GM21367 (cell line): ENCODE measurements around the gene TESPA1.
A peak's percentile ranks its signal among the peaks of the same experiment; 100 is the strongest.
"Not testable (repeated sequence)": the region's sequence is repeated elsewhere in the genome, so short reads cannot be mapped to it uniquely, and the experiment has no call there.

Source experiments
- ATAC-seq: cut with Tn5 transposase; IDR thresholded peaks from one replicate; pipeline ENCODE4 v1.9.1; 2021; ENCODE audit not compliant: unreplicated experiment

The TESPA1 gene

GRCh38 chr12:54984658-54985376 is at the start of gene TESPA1:
Gene TESPA1, minus strand, starts transcription at chr12:54984762. Its CDS starts 10,200 bp downstream, at chr12:54974562.
- peak; percentile 93 for ATAC-seq

GRCh38 chr12:55034218-55034617 is 49.7 kb upstream of the TESPA1 start:
- no peak for ATAC-seq

- ATAC-seq = no peak
These were observed 40.9 kb upstream of the TESPA1 start for GRCh38 chr12:55025508-55025907.

- ATAC-seq = no peak
These were observed 40.0 kb upstream of the TESPA1 start for GRCh38 chr12:55024575-55024974.

- ATAC-seq = peak; percentile 47
These were observed 35.2 kb upstream of the TESPA1 start, which contains the start of gene NEUROD4 for GRCh38 chr12:55019784-55020183. Gene NEUROD4, plus strand, starts transcription at chr12:55019974. Its CDS starts 6,466 bp downstream, at chr12:55026440.

- ATAC-seq = no peak
These were observed 32.9 kb upstream of the TESPA1 start for GRCh38 chr12:55017416-55017925.

- no peak for ATAC-seq
These were observed 24.5 kb upstream of the TESPA1 start for GRCh38 chr12:55008944-55009585.

- no peak for ATAC-seq
These were observed 17.8 kb upstream of the TESPA1 start for GRCh38 chr12:55002355-55002754.

- ATAC-seq = no peak
These were observed 16.8 kb upstream of the TESPA1 start for GRCh38 chr12:55001198-55001868.

GRCh38 chr12:54998958-54999510 is 14.5 kb upstream of the TESPA1 start:
- ATAC-seq = no peak

- no peak for ATAC-seq
These were observed 13.5 kb upstream of the TESPA1 start for GRCh38 chr12:54997929-54998522.

- ATAC-seq = no peak
These were observed 11.6 kb upstream of the TESPA1 start for GRCh38 chr12:54996205-54996604.

GRCh38 chr12:54993181-54993835 is 8.7 kb upstream of the TESPA1 start:
- peak; percentile 37 for ATAC-seq

- ATAC-seq = peak; percentile 32
These were observed 7.4 kb upstream of the TESPA1 start for GRCh38 chr12:54991991-54992375.

- ATAC-seq = peak; percentile 71
These were observed 6.8 kb upstream of the TESPA1 start for GRCh38 chr12:54991161-54991990.

- ATAC-seq = no peak
These were observed 5.3 kb upstream of the TESPA1 start for GRCh38 chr12:54989829-54990228.

- no peak for ATAC-seq
These were observed 4.0 kb upstream of the TESPA1 start for GRCh38 chr12:54988402-54989054.

GRCh38 chr12:54987611-54988231 is 3.2 kb upstream of the TESPA1 start:
- ATAC-seq = no peak

- ATAC-seq = not testable (repeated sequence)
These were observed 2.2 kb upstream of the TESPA1 start for GRCh38 chr12:54986773-54987172.
